HG03469 (cell line): ENCODE results near the gene GSPT1.
"Not testable (repeated sequence)": the region's sequence is repeated elsewhere in the genome, so short reads cannot be mapped to it uniquely, and the experiment has no call there.

Source experiments
- ATAC-seq: cut with Tn5 transposase; IDR thresholded peaks from one replicate; pipeline ENCODE4 v1.9.1; 2021; ENCODE audit warnings: mild to moderate bottlenecking, moderate library complexity, moderate number of reproducible peaks; ENCODE audit not compliant: unreplicated experiment

The GSPT1 gene

DNA sequence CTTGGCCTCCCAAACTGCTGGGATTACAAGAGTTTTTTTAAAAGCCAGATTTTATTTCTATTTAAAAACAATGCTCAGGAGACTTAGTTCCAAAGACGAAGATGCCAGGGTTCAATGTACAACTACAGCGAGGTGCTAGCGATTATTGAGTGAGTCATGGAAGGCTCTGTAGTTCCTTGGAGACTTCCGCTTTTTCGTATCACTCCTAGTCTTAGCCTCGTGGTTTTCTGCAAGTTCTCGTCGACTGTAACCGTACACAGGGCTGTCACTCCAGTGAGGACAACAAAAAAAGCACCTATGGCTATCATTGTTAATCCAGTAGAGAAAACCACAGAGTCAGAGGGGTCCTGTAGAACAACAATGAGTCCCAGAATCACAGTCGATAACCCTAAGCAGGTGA, 96.0 kb downstream of the GSPT1 start:
- no peak for ATAC-seq

DNA sequence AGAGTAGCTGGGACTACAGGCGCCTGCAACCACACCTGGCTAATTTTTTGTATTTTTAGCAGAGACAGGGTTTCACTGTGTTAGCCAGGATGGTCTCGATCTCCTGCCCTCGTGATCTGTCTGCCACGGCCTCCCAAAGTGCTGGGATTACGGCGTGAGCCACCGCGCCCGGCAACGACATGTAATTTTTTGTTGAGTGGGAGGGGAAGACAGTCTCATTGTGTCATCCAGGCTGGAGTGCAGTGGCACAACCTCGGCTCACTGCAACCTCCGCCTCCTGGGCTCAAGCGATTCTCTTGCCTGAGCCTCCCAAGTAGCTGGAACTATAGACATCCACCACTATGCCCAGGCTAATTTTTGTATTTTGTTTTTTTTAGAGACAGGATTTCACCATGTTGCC, 96.8 kb downstream of the GSPT1 start:
- not testable (repeated sequence) for ATAC-seq
